HCT116 (cell line): Measurements from ENCODE around the gene CD33. TPM values are rescaled to one million over a fixed set of nuclear protein-coding genes. Genes with fewer than 3 reads are reported as not detected.
A peak's percentile ranks its signal among the peaks of the same experiment; 100 is the strongest.

Source experiments
- ATAC-seq: fragments of 200-7000 bp; cut with Tn5 transposase; 2 replicates; pipeline ENCODE4 v1.9.1; 2020; ENCODE audit warnings: mild to moderate bottlenecking, moderate library complexity
- BruUV-seq: library from RNA; stranded (reverse); fragments of 400-500 nt; replicated peaks from 2 replicates; lab custom pipeline; 2021; lab: Mats Ljungman, UMichigan
- CTCF ChIA-PET: fragments of 300-600 bp; sonication (Branson Sonifier 250); formaldehyde crosslinking; loops from one replicate; lab custom pipeline; 2021; ENCODE audit warnings: antibody characterized with exemption; lab: Charles Lee
- POLR2A ChIA-PET: fragments of 300-600, 350-600 bp; sonication (Branson Sonifier 250); formaldehyde crosslinking; loops from one replicate; lab custom pipeline; 2021; ENCODE audit warnings: antibody characterized with exemption; lab: Charles Lee
- RAD21 ChIA-PET, 2 experiments: fragments of 300-600 bp; sonication (Branson Sonifier 250); formaldehyde crosslinking; loops; one replicate each; lab custom pipeline; 2023; ENCODE audit warnings: low total read pairs in 2 of 2; ENCODE audit not compliant: uncharacterized antibody in 2 of 2, unreplicated experiment in 2 of 2, low non-redundant PET in 1 of 2; lab: Charles Lee
- DNase-seq: peaks from one replicate; pipeline ENCODE4 v3.0.0-alpha.2; 2010; ENCODE audit warnings: low read depth, low spot score
- H2AFZ ChIP-seq: fragments of 200-600 bp; shearing (Covaris generic), sonication (generic); 2 replicates; pipeline ENCODE4 v1.6.1; 2017; ENCODE audit warnings: low read depth, mixed run types, mixed read lengths, antibody characterized with exemption, low read length; ENCODE audit not compliant: poor library complexity, severe bottlenecking
- H3K27ac ChIP-seq: 2 replicates; pipeline ENCODE4 v1.5.1; 2012; ENCODE audit warnings: low read depth, low read length
- H3K27me3 ChIP-seq: fragments of 200-600 bp; sonication (generic); 2 replicates; pipeline ENCODE4 v1.6.1; 2016; ENCODE audit warnings: mixed run types, low read length, mixed read lengths; ENCODE audit not compliant: insufficient read depth
- H3K36me3 ChIP-seq, 2 experiments: fragments of 200-500 bp in 1 of 2; fragments of 200-600 bp in 1 of 2; sonication (Bioruptor generic) in 1 of 2; sonication (generic) in 1 of 2; 2 replicates each; pipeline versions ENCODE4 v1.5.1 to v1.6.1; 2014 to 2016; ENCODE audit warnings: low read length in 2 of 2, inconsistent platforms in 1 of 2, mixed read lengths in 1 of 2, mixed run types in 1 of 2; ENCODE audit not compliant: insufficient read depth in 2 of 2, control insufficient read depth in 1 of 2
- H3K4me1 ChIP-seq, 2 experiments: fragments of 200-600 bp in 1 of 2; sonication (generic) in 1 of 2; 2 replicates each; pipeline versions ENCODE4 v1.5.1 to v1.6.1; 2012 to 2017; ENCODE audit warnings: low read length in 2 of 2, inconsistent platforms in 1 of 2, mild to moderate bottlenecking in 1 of 2, mixed read lengths in 1 of 2, mixed run types in 1 of 2, moderate library complexity in 1 of 2; ENCODE audit not compliant: insufficient read depth in 2 of 2, control insufficient read depth in 1 of 2
- H3K4me2 ChIP-seq: fragments of 200-600 bp; sonication (generic); 2 replicates; pipeline ENCODE4 v1.6.1; 2017; ENCODE audit warnings: mixed run types, low read length, mixed read lengths
- H3K4me3 ChIP-seq, 2 experiments: fragments of 200-600 bp in 1 of 2; sonication (generic) in 1 of 2; replicated peaks in 1 of 2; 2 replicates each; pipeline ENCODE4 v1.5.1; 2011 to 2016; ENCODE audit warnings: low read length in 2 of 2, control low read depth in 1 of 2, low read depth in 1 of 2, mild to moderate bottlenecking in 1 of 2, mixed read lengths in 1 of 2, mixed run types in 1 of 2
- H3K79me2 ChIP-seq: fragments of 200-600 bp; sonication (generic); 2 replicates; pipeline ENCODE4 v1.6.1; 2017; ENCODE audit warnings: mild to moderate bottlenecking, mixed run types, low read length, moderate library complexity, mixed read lengths; ENCODE audit not compliant: insufficient read depth
- H3K9ac ChIP-seq: fragments of 200-600 bp; sonication (generic); 2 replicates; pipeline ENCODE4 v1.6.1; 2016; ENCODE audit warnings: low read length, mixed read lengths
- H3K9me2 ChIP-seq: fragments of 200-600 bp; sonication (generic), shearing (Covaris generic); 2 replicates; pipeline ENCODE4 v1.6.1; 2017; ENCODE audit warnings: mixed run types, mild to moderate bottlenecking, moderate library complexity; ENCODE audit not compliant: insufficient read depth
- H3K9me3 ChIP-seq, 2 experiments: fragments of 200-500 bp in 1 of 2; fragments of 200-600 bp in 1 of 2; sonication (Bioruptor generic) in 1 of 2; sonication (generic) in 1 of 2; 2 replicates each; pipeline ENCODE4 v1.6.1; 2014 to 2017; ENCODE audit warnings: low read length in 2 of 2, mixed read lengths in 2 of 2, inconsistent platforms in 1 of 2, low read depth in 1 of 2, mild to moderate bottlenecking in 1 of 2, mixed run types in 1 of 2, moderate library complexity in 1 of 2; ENCODE audit not compliant: control insufficient read depth in 1 of 2, insufficient read depth in 1 of 2
- H4K20me1 ChIP-seq: fragments of 200-600 bp; sonication (generic), shearing (Covaris generic); 2 replicates; pipeline ENCODE4 v1.6.1; 2017; ENCODE audit warnings: mixed run types, mild to moderate bottlenecking, moderate library complexity; ENCODE audit not compliant: insufficient read depth
- CEBPB ChIP-seq: IDR thresholded peaks from 2 replicates; pipeline ENCODE4 v1.6.1; 2012; ENCODE audit warnings: low read depth
- EGR1 ChIP-seq: IDR thresholded peaks from 2 replicates; pipeline ENCODE4 v1.6.1; 2012; ENCODE audit warnings: low read depth
- ELF1 ChIP-seq: IDR thresholded peaks from 2 replicates; pipeline ENCODE4 v1.6.1; 2012; ENCODE audit warnings: low read depth, borderline replicate concordance
- EZH2 ChIP-seq: fragments of 200-600 bp; sonication (generic); IDR thresholded peaks from 2 replicates; pipeline ENCODE4 v1.6.1; 2017; ENCODE audit warnings: antibody characterized with exemption, mixed run types
- EZH2phosphoT487 ChIP-seq: fragments of 200-600 bp; IDR thresholded peaks from 2 replicates; pipeline ENCODE4 v1.6.1; 2018; ENCODE audit warnings: antibody characterized with exemption, borderline replicate concordance
- FOSL1 ChIP-seq: IDR thresholded peaks from 2 replicates; pipeline ENCODE4 v1.6.1; 2012; ENCODE audit warnings: low read depth
- JUND ChIP-seq: IDR thresholded peaks from 2 replicates; pipeline ENCODE4 v1.6.1; 2012
- MAX ChIP-seq: IDR thresholded peaks from 2 replicates; pipeline ENCODE4 v1.6.1; 2012
- POLR2A ChIP-seq: IDR thresholded peaks from 2 replicates; pipeline ENCODE4 v1.7.0; 2011; ENCODE audit warnings: borderline replicate concordance; ENCODE audit not compliant: insufficient read depth, insufficient read length; ENCODE audit errors: extremely low read depth
- POLR2AphosphoS5 ChIP-seq: IDR thresholded peaks from 2 replicates; pipeline ENCODE4 v1.6.1; 2011; ENCODE audit warnings: mild to moderate bottlenecking, low read depth, low read length, moderate library complexity
- REST ChIP-seq: IDR thresholded peaks from 2 replicates; pipeline ENCODE4 v1.6.1; 2012; ENCODE audit warnings: low read depth
- SIN3A ChIP-seq: IDR thresholded peaks from 2 replicates; pipeline ENCODE4 v1.6.1; 2012; ENCODE audit warnings: low read depth
- SP1 ChIP-seq: IDR thresholded peaks from 2 replicates; pipeline ENCODE4 v1.6.1; 2012; ENCODE audit warnings: low read depth
- SRF ChIP-seq: IDR thresholded peaks from 2 replicates; pipeline ENCODE4 v1.6.1; 2012; ENCODE audit warnings: low read depth
- TCF7L2 ChIP-seq: IDR thresholded peaks from 2 replicates; pipeline ENCODE4 v1.7.0; 2011; ENCODE audit warnings: borderline replicate concordance, inconsistent platforms; ENCODE audit not compliant: insufficient read depth, insufficient read length; ENCODE audit errors: extremely low read depth
- YY1 ChIP-seq: IDR thresholded peaks from 2 replicates; pipeline ENCODE4 v1.6.1; 2011; ENCODE audit warnings: low read length, low read depth, moderate library complexity, mild to moderate bottlenecking; ENCODE audit not compliant: insufficient replicate concordance; ENCODE audit errors: extremely low read depth
- ZFX ChIP-seq: fragments of 450-650 bp; IDR thresholded peaks from 2 replicates; pipeline ENCODE4 v1.6.1; 2017
- intact Hi-C: fragments of 100-400 bp; cut with micrococcal nuclease; formaldehyde crosslinking; loops from 2 replicates; pipeline ENCODE4 v1.10.0; 2022
- total RNA-seq: library from RNA; stranded (reverse); gene quantifications from one replicate; pipeline ENCODE4 v1.2.1, GENCODE V29; 2021; ENCODE audit not compliant: unreplicated experiment
- TF ChIP-seq, protein P1 (sequence below): IDR thresholded peaks from 2 replicates; pipeline ENCODE4 v1.6.1; 2012

Gene CD33
- total RNA-seq, 1 experiment from 2014 or later: 3.1 TPM

DNA sequence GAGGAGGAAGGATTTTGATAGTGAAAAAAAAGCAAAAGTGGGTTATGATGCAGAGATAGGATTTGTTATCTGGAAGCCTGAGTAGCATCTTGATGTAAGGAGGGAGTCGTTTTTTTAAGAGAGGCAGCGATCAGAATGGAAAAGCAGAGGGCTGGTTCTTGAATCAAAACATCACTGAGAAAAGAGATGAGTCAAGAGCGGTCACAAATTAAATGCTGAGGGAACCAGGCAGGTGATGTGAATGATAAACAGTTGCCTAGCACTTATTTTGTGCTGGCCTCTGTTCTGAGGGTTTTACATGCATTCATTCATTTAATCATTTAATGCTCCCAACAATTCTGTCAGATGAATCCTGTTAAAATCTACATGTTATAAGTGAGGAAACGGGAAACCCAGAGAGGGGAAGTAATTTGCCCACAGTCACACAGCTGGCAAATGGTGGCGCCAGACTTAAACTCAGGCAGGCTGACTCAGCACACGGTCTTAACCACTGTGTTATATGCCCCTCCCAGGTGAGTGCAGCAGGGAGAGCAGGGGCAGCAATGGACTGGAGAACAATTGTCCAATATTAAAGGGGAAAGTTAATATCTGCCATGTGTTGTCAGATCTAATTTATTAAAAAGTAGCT is 47.4 kb downstream of the CD33 start:
- H3K79me2 ChIP-seq: no peaks in the 10 kb centered on the region
- no peak overlapping the region for H3K9ac ChIP-seq
- H3K36me3 ChIP-seq: no peaks in the 10 kb centered on the region
- no peak overlapping the region for H3K27ac ChIP-seq
- H3K4me3 ChIP-seq: no peak overlapping the region
- RAD21 ChIA-PET: no interaction called here
- intact Hi-C loops: no loop called here
- H3K27me3 ChIP-seq: no peaks in the 10 kb centered on the region
- CTCF ChIA-PET: interaction anchor here (1.6 kb wide), 1 partner anchor 13 kb away, joined by 6 read pairs; no protein-coding TSS in a partner anchor
- H2AFZ ChIP-seq: peak overlapping the region; percentile 65
- H3K4me1 ChIP-seq: peaks cover 0 to 7% of the 10 kb centered on the region in 2 experiments; a peak in 2 of 4 replicates
- ATAC-seq (peak; percentile 84), DNase-seq (no peak)
- no peaks in the 10 kb centered on the region for H4K20me1 ChIP-seq
- H3K4me2 ChIP-seq: peak overlapping the region; percentile 30; the same call in 1 of the 2 replicates
- no TSS peak for BruUV-seq
- TF ChIP-seq SIN3A (no peak), SP1 (no peak), YY1 (no peak)
- TF ChIP-seq, protein P1, sequence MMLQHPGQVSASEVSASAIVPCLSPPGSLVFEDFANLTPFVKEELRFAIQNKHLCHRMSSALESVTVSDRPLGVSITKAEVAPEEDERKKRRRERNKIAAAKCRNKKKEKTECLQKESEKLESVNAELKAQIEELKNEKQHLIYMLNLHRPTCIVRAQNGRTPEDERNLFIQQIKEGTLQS: no peak
- H3K9me3 ChIP-seq: no peaks in the 10 kb centered on the region
- POLR2A ChIA-PET: no interaction called here
- no peaks in the 10 kb centered on the region for H3K9me2 ChIP-seq

- Histone ChIP-seq H3K79me2 (no peaks in the 10 kb centered on the region), H2AFZ (no peak overlapping the region), H3K27me3 (no peaks in the 10 kb centered on the region), H3K4me3 (no peak overlapping the region), H3K9ac (no peak overlapping the region), H3K9me2 (no peaks in the 10 kb centered on the region), H3K27ac (no peak overlapping the region), H4K20me1 (no peaks in the 10 kb centered on the region), H3K4me2 (no peak overlapping the region), H3K4me1 (peaks cover 0 to 7% of the 10 kb centered on the region in 2 experiments; a peak in 2 of 4 replicates), H3K9me3 (no peaks in the 10 kb centered on the region), H3K36me3 (no peaks in the 10 kb centered on the region)
- intact Hi-C loops: no loop called here
- no peak for TF ChIP-seq POLR2A
- TF ChIP-seq TCF7L2: no peak
- no peak for TF ChIP-seq SIN3A
- no peak for TF ChIP-seq POLR2AphosphoS5
- TF ChIP-seq EZH2phosphoT487: no peak
- TF ChIP-seq MAX: no peak
- TF ChIP-seq ZFX: no peak
- TF ChIP-seq CEBPB: no peak
- no peak for TF ChIP-seq ELF1
- no peak for TF ChIP-seq EGR1
- no peak for TF ChIP-seq FOSL1
- TF ChIP-seq REST: no peak
- TF ChIP-seq EZH2: no peak
- TF ChIP-seq SRF: no peak
- no peak for TF ChIP-seq JUND
- ChIA-PET POLR2A (no interaction called here), RAD21 (no interaction called here), CTCF (no interaction called here)
- ATAC-seq (no peak), DNase-seq (no peak)
- no TSS peak for BruUV-seq
Observed at GRCh38 chr19:51274049-51274770, 49.3 kb downstream of the CD33 start.
